ENCODE measurements around the gene SPOP. TPM values are rescaled to one million over a fixed set of nuclear protein-coding genes. Genes with fewer than 3 reads are reported as not detected.

The SPOP gene
- total and polyA plus RNA-seq, 2 experiments from 2014 or later = 13.9 to 18.6 TPM

- Histone ChIP-seq H3K9me2 (ENCODE audit: insufficient read depth) (no peaks in the 10 kb centered on the region), H3K79me2 (replicated peaks; ENCODE audit: insufficient read depth) (no peaks in the 10 kb centered on the region), H4K20me1 (replicated peaks; ENCODE audit: insufficient read depth) (no peaks in the 10 kb centered on the region), H3K27me3 (ENCODE audit: insufficient read depth) (peaks cover 1% of the 10 kb centered on the region; the same call in 1 of the 2 replicates), H3K4me2 (no peak overlapping the region), H3F3A (replicated peaks; ENCODE audit: low read depth) (0 out of 2 replicates have a peak, but pooled peaks cover 3% of the 10 kb centered on the region), H2AFZ (no peak overlapping the region), H3K4me3 (no peak overlapping the region), H3K36me3 (ENCODE audit: insufficient read depth) (no peaks in the 10 kb centered on the region), H3K4me1 (ENCODE audit: insufficient read depth) (no peaks in the 10 kb centered on the region), H3K27ac (ENCODE audit: low read depth) (no peak overlapping the region)
- H3K9me3 Mint-ChIP-seq = no peaks in the 10 kb centered on the region
- ATAC-seq (no peak), DNase-seq (ENCODE audit: low spot score) (no peak)
- H3K27ac Mint-ChIP-seq = no peak overlapping the region
- peaks cover 6% of the 10 kb centered on the region for H3K27me3 Mint-ChIP-seq (ENCODE audit: insufficient read depth, low read depth, poor library complexity)
- TF ChIP-seq REST (IDR thresholded peaks at IDR 0.05; ENCODE audit: unreplicated experiment) (no peak), EZH2 (IDR thresholded peaks at IDR 0.05; ENCODE audit: low read depth, unreplicated experiment) (no peak), NANOG (IDR thresholded peaks at IDR 0.05; ENCODE audit: borderline replicate concordance) (no peak), CREB1 (CRISPR knock-in tag; IDR thresholded peaks at IDR 0.05; ENCODE audit: low read depth) (no peak), CTCF (conservative IDR thresholded peaks at IDR 0.05; ENCODE audit: low read depth in 2 of 2) (no peak), EZH2phosphoT487 (IDR thresholded peaks at IDR 0.05; ENCODE audit: unreplicated experiment) (no peak), ZNF114 (CRISPR knock-in tag; IDR thresholded peaks at IDR 0.05) (no peak), STAT1 (IDR thresholded peaks at IDR 0.05; ENCODE audit: unreplicated experiment) (no peak), ZNF331 (CRISPR knock-in tag; IDR thresholded peaks at IDR 0.05; ENCODE audit: low read depth) (no peak), POLR2AphosphoS5 (IDR thresholded peaks at IDR 0.05; ENCODE audit: low read depth) (no peak), ETS1 (IDR thresholded peaks at IDR 0.05) (no peak), JUNB (IDR thresholded peaks at IDR 0.05; ENCODE audit: unreplicated experiment) (no peak), ZNF462 (CRISPR knock-in tag; IDR thresholded peaks at IDR 0.05) (no peak)
- peaks cover 16% of the 10 kb centered on the region; the same call in 2 of the 3 replicates for H3K4me1 Mint-ChIP-seq
- no peak overlapping the region for H3K4me3 Mint-ChIP-seq
- H3K36me3 Mint-ChIP-seq (ENCODE audit: low read depth) = no peaks in the 10 kb centered on the region; the same call in 2 of the 3 replicates
Observed at GRCh38 chr17:49583226-49583625, 94.7 kb downstream of the SPOP start.

All from GM23338 (cell line).